Endothelial cell of umbilical vein (primary cell): ENCODE results near the gene MSH3. TPM values are rescaled to one million over a fixed set of nuclear protein-coding genes. Genes with fewer than 3 reads are reported as not detected.

Experiments used
- BruUV-seq: library from RNA; stranded (reverse); fragments of 400-500 nt; replicated peaks from 2 replicates; lab custom pipeline; 2021; lab: Mats Ljungman, UMichigan
- CTCF ChIA-PET: fragments of 300-600, 350-600 bp; sonication (Branson Sonifier 250); formaldehyde crosslinking; loops from one replicate; lab custom pipeline; 2021; ENCODE audit warnings: antibody characterized with exemption, inconsistent platforms; lab: Charles Lee
- POLR2A ChIA-PET: fragments of 300-600, 350-600 bp; sonication (Branson Sonifier 250); formaldehyde crosslinking; loops from one replicate; lab custom pipeline; 2021; ENCODE audit warnings: antibody characterized with exemption, inconsistent platforms; lab: Charles Lee
- DNase-seq: peaks from one replicate; pipeline ENCODE4 v3.0.0-alpha.2; 2011; ENCODE audit warnings: low read depth, low spot score
- FAIRE-seq: peaks from 2 replicates; lab custom pipeline; 2011; peaks lifted over from hg19 to GRCh38; lab: Jason Lieb, UNC
- H2AFZ ChIP-seq: 2 replicates; pipeline ENCODE4 v1.6.0; 2012; ENCODE audit warnings: low read depth, low read length, control low read depth, inconsistent platforms
- H3K27ac ChIP-seq: 2 replicates; pipeline ENCODE4 v1.5.1; 2011; ENCODE audit warnings: low read depth, mild to moderate bottlenecking, control low read depth, low read length, moderate library complexity; ENCODE audit not compliant: insufficient read depth
- H3K27me3 ChIP-seq, 2 experiments: 2 replicates each; pipeline versions ENCODE4 v1.6.0 to v1.6.1; 2011; ENCODE audit warnings: low read length in 2 of 2, mixed read lengths in 1 of 2; ENCODE audit not compliant: control insufficient read depth in 2 of 2, insufficient read depth in 2 of 2
- H3K36me3 ChIP-seq, 2 experiments: 2 replicates in 1 of 2; 3 replicates in 1 of 2; pipeline ENCODE4 v1.5.1; 2011; ENCODE audit warnings: low read length in 2 of 2, mild to moderate bottlenecking in 1 of 2, moderate library complexity in 1 of 2; ENCODE audit not compliant: control insufficient read depth in 2 of 2, insufficient read depth in 2 of 2; ENCODE audit errors: extremely low read depth in 1 of 2
- H3K4me1 ChIP-seq: 3 replicates; pipeline ENCODE4 v1.5.1; 2011; ENCODE audit warnings: mild to moderate bottlenecking, low read length; ENCODE audit not compliant: control insufficient read depth, insufficient read depth; ENCODE audit errors: extremely low read depth
- H3K4me2 ChIP-seq: 2 replicates; pipeline ENCODE4 v1.6.1; 2011; ENCODE audit warnings: low read length, control low read depth, mixed read lengths; ENCODE audit not compliant: insufficient read depth
- H3K4me3 ChIP-seq, 3 experiments: fragments of 200-600 bp in 1 of 3; sonication (generic), shearing (Covaris generic) in 1 of 3; replicated peaks in 1 of 3; 2 replicates each; pipeline ENCODE4 v1.5.1; 2011 to 2016; ENCODE audit warnings: control low read depth in 3 of 3, low read length in 3 of 3, mild to moderate bottlenecking in 2 of 3, inconsistent platforms in 1 of 3, low read depth in 1 of 3, moderate library complexity in 1 of 3; ENCODE audit not compliant: insufficient read depth in 1 of 3
- H3K79me2 ChIP-seq: 2 replicates; pipeline ENCODE4 v1.6.0; 2012; ENCODE audit warnings: low read length, inconsistent platforms; ENCODE audit not compliant: control insufficient read depth, insufficient read depth
- H3K9ac ChIP-seq: replicated peaks from 2 replicates; pipeline ENCODE3; 2011; ENCODE audit warnings: low read length, control low read depth; ENCODE audit not compliant: insufficient read depth; ENCODE audit errors: extremely low read depth
- H3K9me1 ChIP-seq: replicated peaks from 3 replicates; pipeline ENCODE4 v1.6.0; 2011; ENCODE audit warnings: mild to moderate bottlenecking, low read length; ENCODE audit not compliant: control insufficient read depth, insufficient read depth; ENCODE audit errors: extremely low read depth
- H3K9me3 ChIP-seq: replicated peaks from 2 replicates; pipeline ENCODE4 v1.5.1; 2012; ENCODE audit warnings: low read length, inconsistent platforms; ENCODE audit not compliant: control insufficient read depth, insufficient read depth
- H4K20me1 ChIP-seq: replicated peaks from 2 replicates; pipeline ENCODE3; 2011; ENCODE audit warnings: mild to moderate bottlenecking, low read length; ENCODE audit not compliant: control insufficient read depth, insufficient read depth; ENCODE audit errors: extremely low read depth
- EZH2 ChIP-seq: IDR thresholded peaks from 2 replicates; pipeline ENCODE4 v1.6.1; 2012; ENCODE audit warnings: borderline replicate concordance, low read depth, mild to moderate bottlenecking, moderate library complexity, low read length, inconsistent platforms; ENCODE audit not compliant: severe bottlenecking
- FOS ChIP-seq: IDR thresholded peaks from 2 replicates; pipeline ENCODE4 v1.6.1; 2011; ENCODE audit warnings: mild to moderate bottlenecking, low read length, moderate library complexity, borderline replicate concordance; ENCODE audit not compliant: insufficient read depth
- GATA2 ChIP-seq: IDR thresholded peaks from 2 replicates; pipeline ENCODE4 v1.7.0; 2011; ENCODE audit warnings: low read depth, mild to moderate bottlenecking, moderate library complexity, mixed read lengths, low read length; ENCODE audit not compliant: insufficient read length, insufficient read depth
- JUN ChIP-seq: IDR thresholded peaks from 2 replicates; pipeline ENCODE4 v1.6.1; 2011; ENCODE audit warnings: borderline replicate concordance, low read depth; ENCODE audit not compliant: insufficient read length, insufficient read depth
- MYC ChIP-seq: IDR thresholded peaks from one replicate; pipeline ENCODE4 v1.6.1; 2011; ENCODE audit warnings: mild to moderate bottlenecking, low read depth, low read length
- POLR2A ChIP-seq: IDR thresholded peaks from 2 replicates; pipeline ENCODE4 v1.6.1; 2012; ENCODE audit warnings: low read depth, mild to moderate bottlenecking, control low read depth, low read length
- POLR2AphosphoS5 ChIP-seq: IDR thresholded peaks from 2 replicates; pipeline ENCODE4 v1.6.1; 2012; ENCODE audit warnings: low read depth, mild to moderate bottlenecking, control low read depth, low read length, moderate library complexity; ENCODE audit not compliant: insufficient read depth
- dilution Hi-C: fragments of 300-500 bp; cut with MboI; formaldehyde crosslinking; loops from one replicate; pipeline ENCODE4 v1.15.0; 2019; ENCODE audit warnings: low sequenced_read_pairs; ENCODE audit not compliant: extremely low pct_ligation_motif_present
- intact Hi-C: fragments of 100-400 bp; cut with micrococcal nuclease; formaldehyde crosslinking; loops from one replicate; pipeline ENCODE4 v1.10.0; 2022
- polyA plus RNA-seq, 4 experiments: library from polyadenylated mRNA; depleted of rRNA in 3 of 4; stranded (reverse) in 3 of 4; unstranded in 1 of 4; fragments of >200 nt; gene quantifications; 2 replicates each; pipeline versions ENCODE4 v1.2.1 to v1.2.3, GENCODE V29; 2011 to 2012; ENCODE audit warnings: missing spikeins in 1 of 4
- total RNA-seq: library from RNA; stranded (reverse); gene quantifications from 2 replicates; pipeline ENCODE4 v1.2.3, GENCODE V29; 2021
- TF ChIP-seq, protein P1 (sequence below): IDR thresholded peaks from 2 replicates; pipeline ENCODE4 v1.6.1; 2011; ENCODE audit not compliant: insufficient read depth, insufficient read length
- TF ChIP-seq, protein P2 (sequence below), 2 donors: IDR thresholded peaks; 1 replicate in 1 of 2; 2 replicates in 1 of 2; pipeline ENCODE4 v1.5.1; 2011; ENCODE audit warnings: low read length in 2 of 2, mild to moderate bottlenecking in 2 of 2, moderate library complexity in 2 of 2, control low read depth in 1 of 2, inconsistent platforms in 1 of 2, low read depth in 1 of 2; ENCODE audit not compliant: insufficient read depth in 1 of 2; ENCODE audit errors: extremely low read depth in 1 of 2

Gene MSH3
- total and polyA plus RNA-seq, 2 donors (not counting 3 experiments of a cell fraction or from before 2014, with no cell fraction given): 2.0 to 13.0 TPM

DNA sequence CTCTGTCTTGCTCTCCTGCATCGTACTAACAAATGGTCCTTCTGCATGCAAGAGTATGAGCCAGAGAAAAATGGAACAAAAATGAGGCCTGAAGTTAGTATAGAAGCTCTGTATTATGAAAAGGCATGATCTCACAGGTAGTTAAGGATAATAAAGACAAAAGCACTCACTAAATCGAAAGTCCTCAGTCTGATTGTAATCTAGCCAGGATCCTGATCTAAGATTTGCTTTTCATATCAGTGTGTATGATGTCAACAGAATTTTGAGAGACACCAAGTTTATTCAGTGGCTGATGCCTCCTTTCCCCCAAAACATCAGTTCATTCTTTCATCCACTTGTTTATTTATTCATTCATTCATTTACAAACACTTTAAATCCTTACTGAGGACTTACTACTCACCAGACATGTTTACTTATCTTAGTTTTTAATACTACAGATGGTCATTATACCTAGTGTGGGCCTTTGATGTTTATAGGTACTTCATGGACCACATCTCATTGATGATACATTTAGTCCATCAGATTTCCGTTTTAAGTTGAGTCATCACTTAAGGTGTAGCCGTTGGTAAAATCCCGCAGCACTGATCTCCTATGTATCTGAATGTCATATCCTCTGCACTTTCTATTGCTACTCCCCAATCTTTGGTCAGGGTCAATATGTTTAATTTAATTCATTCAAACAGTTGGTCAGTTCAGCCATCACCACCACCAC is 105.6 kb downstream of the MSH3 start:
- Histone ChIP-seq H4K20me1 (no peaks in the 10 kb centered on the region), H3K9ac (no peak overlapping the region), H3K36me3 (no peaks in the 10 kb centered on the region), H2AFZ (no peak overlapping the region), H3K4me3 (no peak overlapping the region), H3K9me1 (no peaks in the 10 kb centered on the region), H3K27me3 (no peaks in the 10 kb centered on the region), H3K4me1 (no peaks in the 10 kb centered on the region), H3K27ac (no peak overlapping the region), H3K9me3 (no peaks in the 10 kb centered on the region), H3K79me2 (no peaks in the 10 kb centered on the region), H3K4me2 (no peak overlapping the region)
- no peak for TF ChIP-seq GATA2
- TF ChIP-seq MYC: no peak
- TF ChIP-seq, protein P1, sequence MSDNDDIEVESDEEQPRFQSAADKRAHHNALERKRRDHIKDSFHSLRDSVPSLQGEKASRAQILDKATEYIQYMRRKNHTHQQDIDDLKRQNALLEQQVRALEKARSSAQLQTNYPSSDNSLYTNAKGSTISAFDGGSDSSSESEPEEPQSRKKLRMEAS: no peak
- no peak for TF ChIP-seq FOS
- no peak for TF ChIP-seq POLR2AphosphoS5
- TF ChIP-seq JUN: no peak
- no peak for TF ChIP-seq POLR2A
- TF ChIP-seq EZH2: no peak
- TF ChIP-seq, protein P2, sequence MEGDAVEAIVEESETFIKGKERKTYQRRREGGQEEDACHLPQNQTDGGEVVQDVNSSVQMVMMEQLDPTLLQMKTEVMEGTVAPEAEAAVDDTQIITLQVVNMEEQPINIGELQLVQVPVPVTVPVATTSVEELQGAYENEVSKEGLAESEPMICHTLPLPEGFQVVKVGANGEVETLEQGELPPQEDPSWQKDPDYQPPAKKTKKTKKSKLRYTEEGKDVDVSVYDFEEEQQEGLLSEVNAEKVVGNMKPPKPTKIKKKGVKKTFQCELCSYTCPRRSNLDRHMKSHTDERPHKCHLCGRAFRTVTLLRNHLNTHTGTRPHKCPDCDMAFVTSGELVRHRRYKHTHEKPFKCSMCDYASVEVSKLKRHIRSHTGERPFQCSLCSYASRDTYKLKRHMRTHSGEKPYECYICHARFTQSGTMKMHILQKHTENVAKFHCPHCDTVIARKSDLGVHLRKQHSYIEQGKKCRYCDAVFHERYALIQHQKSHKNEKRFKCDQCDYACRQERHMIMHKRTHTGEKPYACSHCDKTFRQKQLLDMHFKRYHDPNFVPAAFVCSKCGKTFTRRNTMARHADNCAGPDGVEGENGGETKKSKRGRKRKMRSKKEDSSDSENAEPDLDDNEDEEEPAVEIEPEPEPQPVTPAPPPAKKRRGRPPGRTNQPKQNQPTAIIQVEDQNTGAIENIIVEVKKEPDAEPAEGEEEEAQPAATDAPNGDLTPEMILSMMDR (IDR thresholded peaks at IDR 0.05; ENCODE audit: extremely low read depth in 1 of 2, insufficient read depth in 1 of 2, low read depth in 1 of 2, low read length in 2 of 2): no peak
- no peak for DNase-seq
- CTCF ChIA-PET: interaction anchor here (1.0 kb wide), 1 partner anchor 23 kb away, joined by 3 read pairs; no protein-coding TSS in a partner anchor
- dilution Hi-C loops (no loop called here), intact Hi-C loops (no loop called here)
- POLR2A ChIA-PET: no interaction called here
- no peak for FAIRE-seq
- no TSS peak for BruUV-seq
